ENCODE measurements around the gene CASZ1.

DNA sequence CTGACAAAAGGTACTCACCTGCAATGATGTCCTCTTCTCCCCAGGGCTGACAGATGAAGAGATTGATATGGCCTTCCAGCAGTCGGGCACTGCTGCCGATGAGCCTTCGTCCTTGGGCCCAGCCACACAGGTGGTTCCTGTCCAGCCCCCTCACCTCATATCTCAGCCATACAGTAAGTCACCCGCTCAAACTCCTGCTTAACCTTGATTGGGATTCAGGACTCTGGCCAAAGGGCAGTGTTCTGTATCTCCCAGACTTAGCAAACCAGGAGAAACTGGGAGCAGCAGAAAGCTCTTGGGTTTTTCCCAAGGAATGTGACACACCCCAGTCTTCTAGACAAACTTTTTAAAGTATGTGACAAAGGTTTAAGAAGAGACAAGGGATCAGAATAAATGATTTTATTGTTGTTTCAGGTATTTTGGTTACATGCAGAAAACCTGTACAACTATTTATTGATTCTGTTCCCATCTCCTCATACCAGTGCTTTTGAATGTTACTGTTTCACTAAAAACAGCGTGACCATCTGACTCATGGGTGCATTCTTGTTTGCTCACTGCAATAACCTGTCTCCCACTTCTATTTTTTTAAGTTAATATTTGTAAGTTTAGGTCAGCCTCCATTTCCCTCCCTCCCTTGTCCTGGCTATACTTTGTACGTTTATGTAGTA lies 197.1 kb downstream of the CASZ1 start:
- TF ChIP-seq POLR2AphosphoS5 (IDR thresholded peaks at IDR 0.05) (no peak), EP300 (IDR thresholded peaks at IDR 0.05) (no peak), POLR2A (IDR thresholded peaks at IDR 0.05) (no peak)
- TF ChIP-seq, protein P1, sequence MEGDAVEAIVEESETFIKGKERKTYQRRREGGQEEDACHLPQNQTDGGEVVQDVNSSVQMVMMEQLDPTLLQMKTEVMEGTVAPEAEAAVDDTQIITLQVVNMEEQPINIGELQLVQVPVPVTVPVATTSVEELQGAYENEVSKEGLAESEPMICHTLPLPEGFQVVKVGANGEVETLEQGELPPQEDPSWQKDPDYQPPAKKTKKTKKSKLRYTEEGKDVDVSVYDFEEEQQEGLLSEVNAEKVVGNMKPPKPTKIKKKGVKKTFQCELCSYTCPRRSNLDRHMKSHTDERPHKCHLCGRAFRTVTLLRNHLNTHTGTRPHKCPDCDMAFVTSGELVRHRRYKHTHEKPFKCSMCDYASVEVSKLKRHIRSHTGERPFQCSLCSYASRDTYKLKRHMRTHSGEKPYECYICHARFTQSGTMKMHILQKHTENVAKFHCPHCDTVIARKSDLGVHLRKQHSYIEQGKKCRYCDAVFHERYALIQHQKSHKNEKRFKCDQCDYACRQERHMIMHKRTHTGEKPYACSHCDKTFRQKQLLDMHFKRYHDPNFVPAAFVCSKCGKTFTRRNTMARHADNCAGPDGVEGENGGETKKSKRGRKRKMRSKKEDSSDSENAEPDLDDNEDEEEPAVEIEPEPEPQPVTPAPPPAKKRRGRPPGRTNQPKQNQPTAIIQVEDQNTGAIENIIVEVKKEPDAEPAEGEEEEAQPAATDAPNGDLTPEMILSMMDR (IDR thresholded peaks at IDR 0.05), result no peak

Measured in stomach (tissue), 4 donors.